ENCODE measurements around the gene SIL1.

DNA sequence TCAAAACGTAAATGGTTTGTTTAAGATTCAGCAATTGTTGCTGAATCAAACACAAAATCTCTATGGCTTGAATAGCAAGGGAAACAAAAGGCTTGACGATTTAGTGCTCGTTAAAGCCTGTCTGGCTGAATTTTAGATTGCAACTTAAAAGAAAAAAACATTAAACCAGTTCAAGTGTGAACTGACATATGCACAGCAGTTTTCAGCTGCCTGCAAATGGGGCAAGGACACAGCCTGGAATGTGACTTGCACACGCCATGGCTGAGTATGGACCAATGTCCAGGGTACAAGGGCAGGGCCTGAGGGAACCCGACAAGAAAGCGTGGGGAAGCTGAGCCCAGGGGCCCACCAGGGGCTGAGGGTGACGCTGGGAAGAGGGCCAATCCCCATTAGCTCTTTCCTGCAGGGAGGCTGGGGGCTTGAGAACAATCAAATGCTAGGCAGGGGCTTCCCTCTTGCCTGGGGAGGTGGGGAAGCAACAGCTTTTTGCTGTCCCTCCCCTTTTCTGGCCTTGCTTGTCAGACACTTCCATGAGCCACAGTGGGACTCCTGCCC, 233.4 kb downstream of the SIL1 start:
- TF ChIP-seq, protein P1, sequence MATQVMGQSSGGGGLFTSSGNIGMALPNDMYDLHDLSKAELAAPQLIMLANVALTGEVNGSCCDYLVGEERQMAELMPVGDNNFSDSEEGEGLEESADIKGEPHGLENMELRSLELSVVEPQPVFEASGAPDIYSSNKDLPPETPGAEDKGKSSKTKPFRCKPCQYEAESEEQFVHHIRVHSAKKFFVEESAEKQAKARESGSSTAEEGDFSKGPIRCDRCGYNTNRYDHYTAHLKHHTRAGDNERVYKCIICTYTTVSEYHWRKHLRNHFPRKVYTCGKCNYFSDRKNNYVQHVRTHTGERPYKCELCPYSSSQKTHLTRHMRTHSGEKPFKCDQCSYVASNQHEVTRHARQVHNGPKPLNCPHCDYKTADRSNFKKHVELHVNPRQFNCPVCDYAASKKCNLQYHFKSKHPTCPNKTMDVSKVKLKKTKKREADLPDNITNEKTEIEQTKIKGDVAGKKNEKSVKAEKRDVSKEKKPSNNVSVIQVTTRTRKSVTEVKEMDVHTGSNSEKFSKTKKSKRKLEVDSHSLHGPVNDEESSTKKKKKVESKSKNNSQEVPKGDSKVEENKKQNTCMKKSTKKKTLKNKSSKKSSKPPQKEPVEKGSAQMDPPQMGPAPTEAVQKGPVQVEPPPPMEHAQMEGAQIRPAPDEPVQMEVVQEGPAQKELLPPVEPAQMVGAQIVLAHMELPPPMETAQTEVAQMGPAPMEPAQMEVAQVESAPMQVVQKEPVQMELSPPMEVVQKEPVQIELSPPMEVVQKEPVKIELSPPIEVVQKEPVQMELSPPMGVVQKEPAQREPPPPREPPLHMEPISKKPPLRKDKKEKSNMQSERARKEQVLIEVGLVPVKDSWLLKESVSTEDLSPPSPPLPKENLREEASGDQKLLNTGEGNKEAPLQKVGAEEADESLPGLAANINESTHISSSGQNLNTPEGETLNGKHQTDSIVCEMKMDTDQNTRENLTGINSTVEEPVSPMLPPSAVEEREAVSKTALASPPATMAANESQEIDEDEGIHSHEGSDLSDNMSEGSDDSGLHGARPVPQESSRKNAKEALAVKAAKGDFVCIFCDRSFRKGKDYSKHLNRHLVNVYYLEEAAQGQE (IDR thresholded peaks at IDR 0.05; ENCODE audit: low read depth): no peak
- TF ChIP-seq FOXM1 (IDR thresholded peaks at IDR 0.05; ENCODE audit: borderline replicate concordance, low read depth) (no peak), EP300 (IDR thresholded peaks at IDR 0.05; ENCODE audit: borderline replicate concordance) (no peak), TAF1 (IDR thresholded peaks at IDR 0.05; ENCODE audit: low read depth) (no peak), TEAD4 (IDR thresholded peaks at IDR 0.05) (no peak), NFIC (IDR thresholded peaks at IDR 0.05) (no peak), RAD21 (IDR thresholded peaks at IDR 0.05; ENCODE audit: low read depth) (no peak), CEBPB (IDR thresholded peaks at IDR 0.05) (no peak)
- TF ChIP-seq, protein P2, sequence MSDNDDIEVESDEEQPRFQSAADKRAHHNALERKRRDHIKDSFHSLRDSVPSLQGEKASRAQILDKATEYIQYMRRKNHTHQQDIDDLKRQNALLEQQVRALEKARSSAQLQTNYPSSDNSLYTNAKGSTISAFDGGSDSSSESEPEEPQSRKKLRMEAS (IDR thresholded peaks at IDR 0.05): no peak
